K562 (cell line): Measurements from ENCODE around the gene COA3. TPM values are rescaled to one million over a fixed set of nuclear protein-coding genes. Genes with fewer than 3 reads are reported as not detected.

Experiments used
- ATAC-seq: fragments of 200-7000 bp; cut with Tn5 transposase; 3 replicates; pipeline ENCODE4 v1.9.1; 2020; ENCODE audit warnings: moderate library complexity
- BruUV-seq: library from RNA; stranded (reverse); fragments of 400-500 nt; replicated peaks from 2 replicates; lab custom pipeline; 2021; lab: Mats Ljungman, UMichigan
- CTCF ChIA-PET: fragments of 300-600 bp; formaldehyde crosslinking; extraction: SDS; loops from one replicate; lab custom pipeline; 2021; ENCODE audit warnings: low intra/inter-chr PET ratio; lab: Yijun Ruan, JAX
- POLR2A ChIA-PET: fragments of 300-600, 350-650 bp; sonication (Branson Sonifier 250); formaldehyde crosslinking; extraction: SDS; loops from one replicate; lab custom pipeline; 2021; ENCODE audit warnings: antibody characterized with exemption, inconsistent platforms; lab: Yijun Ruan, JAX
- DNase-seq, 4 experiments: peaks; one replicate each; pipeline versions ENCODE4 v3.0.0 to v3.0.0-alpha.2; 2011 to 2018; ENCODE audit warnings: low spot score in 3 of 4, mixed read lengths in 3 of 4; ENCODE audit errors: extremely low read depth in 1 of 4
- FAIRE-seq: peaks from 2 replicates; lab custom pipeline; 2011; peaks lifted over from hg19 to GRCh38; lab: Jason Lieb, UNC
- H2AFZ ChIP-seq: 2 replicates; pipeline ENCODE4 v1.6.0; 2011; ENCODE audit warnings: low read depth, low read length, control low read depth, inconsistent platforms
- H3K27ac ChIP-seq: fragments of 200-600 bp; 3 replicates; pipeline ENCODE4 v1.8.0; 2011; ENCODE audit warnings: low read depth, mild to moderate bottlenecking, control low read depth, inconsistent platforms, low read length, moderate library complexity, mixed read lengths; ENCODE audit errors: extremely low read depth
- H3K27me3 ChIP-seq, 2 experiments: fragments of 300-600 bp in 1 of 2; 2 replicates in 1 of 2; 3 replicates in 1 of 2; pipeline versions ENCODE4 v1.6.0 to v1.8.0; 2011; ENCODE audit warnings: inconsistent platforms in 2 of 2, low read length in 2 of 2, mild to moderate bottlenecking in 1 of 2, mixed read lengths in 1 of 2, moderate library complexity in 1 of 2; ENCODE audit not compliant: control insufficient read depth in 2 of 2, insufficient read depth in 2 of 2
- H3K36me3 ChIP-seq: fragments of 300-600 bp; 3 replicates; pipeline ENCODE4 v1.8.0; 2011; ENCODE audit warnings: mild to moderate bottlenecking, low read length, inconsistent platforms; ENCODE audit not compliant: control insufficient read depth, insufficient read depth
- H3K4me1 ChIP-seq, 2 experiments: fragments of 200-600 bp in 1 of 2; replicated peaks in 1 of 2; 2 replicates in 1 of 2; 3 replicates in 1 of 2; pipeline versions ENCODE4 v1.5.1 to v1.8.0; 2011; ENCODE audit warnings: inconsistent platforms in 2 of 2, low read length in 2 of 2, mild to moderate bottlenecking in 1 of 2, mixed read lengths in 1 of 2, moderate library complexity in 1 of 2; ENCODE audit not compliant: control insufficient read depth in 2 of 2, insufficient read depth in 2 of 2
- H3K4me2 ChIP-seq: 2 replicates; pipeline ENCODE4 v1.6.1; 2011; ENCODE audit warnings: low read length, control low read depth, inconsistent platforms, mixed read lengths; ENCODE audit not compliant: insufficient read depth
- H3K4me3 ChIP-seq: fragments of 200-600 bp; sonication (generic), shearing (Covaris generic); 2 replicates; pipeline ENCODE4 v1.5.1; 2016; ENCODE audit warnings: control low read depth, inconsistent platforms
- H3K79me2 ChIP-seq: fragments of 200-600 bp; 3 replicates; pipeline ENCODE4 v1.8.0; 2011; ENCODE audit warnings: low read length, inconsistent platforms; ENCODE audit not compliant: control insufficient read depth, insufficient read depth
- H3K9ac ChIP-seq, 2 experiments: 2 replicates each; pipeline versions ENCODE4 v1.6.0 to v1.6.1; 2011; ENCODE audit warnings: low read depth in 2 of 2, low read length in 2 of 2, control low read depth in 1 of 2, inconsistent platforms in 1 of 2, mild to moderate bottlenecking in 1 of 2, mixed read lengths in 1 of 2; ENCODE audit not compliant: insufficient read depth in 1 of 2
- H3K9me1 ChIP-seq: one replicate; pipeline ENCODE4 v1.6.0; 2011; ENCODE audit warnings: inconsistent platforms, mild to moderate bottlenecking, low read length, moderate library complexity; ENCODE audit not compliant: control insufficient read depth, insufficient read depth
- H3K9me3 ChIP-seq: replicated peaks from 2 replicates; pipeline ENCODE4 v1.5.1; 2011; ENCODE audit warnings: low read depth, low read length, inconsistent platforms; ENCODE audit not compliant: control insufficient read depth, insufficient read depth
- H4K20me1 ChIP-seq: replicated peaks from 2 replicates; pipeline ENCODE4 v1.6.1; 2011; ENCODE audit warnings: low read length, inconsistent platforms, mixed read lengths; ENCODE audit not compliant: control insufficient read depth, insufficient read depth
- ETS1 ChIP-seq: conservative IDR thresholded peaks from 2 replicates; pipeline ENCODE4 v1.6.1; 2011; ENCODE audit warnings: low read depth, mild to moderate bottlenecking, low read length; ENCODE audit not compliant: control insufficient read depth
- POLR2G ChIP-seq: fragments of 200-400 bp; formaldehyde crosslinking; IDR thresholded peaks from 2 replicates; pipeline ENCODE4 v1.6.1; 2017; ENCODE audit warnings: low read depth, mild to moderate bottlenecking, antibody characterized with exemption, low read length, moderate library complexity
- RBFOX2 ChIP-seq: fragments of 200-400 bp; formaldehyde crosslinking; IDR thresholded peaks from 2 replicates; pipeline ENCODE4 v1.6.1; 2017; ENCODE audit warnings: low read depth, mild to moderate bottlenecking, low read length, moderate library complexity
- ZBTB7A ChIP-seq: IDR thresholded peaks from 2 replicates; pipeline ENCODE4 v1.6.1; 2011; ENCODE audit warnings: low read depth, mild to moderate bottlenecking, low read length, moderate library complexity, borderline replicate concordance; ENCODE audit not compliant: control insufficient read depth
- WGBS: fragments of 100-300 bp; shearing (Covaris generic); methylation state at CpG from one replicate; pipeline ENCODE4 v1.1.6; 2016; ENCODE audit warnings: low coverage, mixed read lengths; ENCODE audit not compliant: insufficient coverage; ENCODE audit errors: missing lambda C conversion rate; 5-methylcytosine and 5-hydroxymethylcytosine counted together
- in situ Hi-C: fragments of 300-500 bp; cut with MboI; formaldehyde crosslinking; loops from 4 replicates; pipeline ENCODE4 v1.15.0; 2018; ENCODE audit warnings: inconsistent platforms, mixed read lengths
- intact Hi-C: fragments of 100-400 bp; cut with micrococcal nuclease; formaldehyde crosslinking; loops from 2 replicates; pipeline ENCODE4 v1.14.2; 2022
- polyA plus RNA-seq, 8 experiments: library from polyadenylated mRNA; depleted of rRNA in 4 of 8; stranded (reverse) in 5 of 8; unstranded in 3 of 8; fragments of >200 nt; fragmentation: Nextera tagmentation in 2 of 8; fragmentation: Illumina TruSeq in 1 of 8; extraction: Ambion mirVana in 2 of 8; extraction: Trizol in 1 of 8; gene quantifications; 2 replicates each; pipeline versions ENCODE4 v1.2.1 to v1.2.3, GENCODE V29; 2011 to 2014; ENCODE audit warnings: inconsistent platforms in 1 of 8, missing spikeins in 1 of 8
- total RNA-seq, 7 experiments: library from RNA; depleted of rRNA in 6 of 7; stranded (reverse); fragments of >200 nt in 6 of 7; fragmentation: Illumina TruSeq in 2 of 7; extraction: Trizol in 2 of 7; gene quantifications; 2 replicates each; pipeline versions ENCODE4 v1.2.1 to v1.2.3, GENCODE V29; 2011 to 2021; ENCODE audit warnings: low replicate concordance in 1 of 7
- TF ChIP-seq, protein P1 (sequence below): fragments of 250-450 bp; sonication (Bioruptor Pico); IDR thresholded peaks from 2 replicates; pipeline ENCODE4 v1.5.0; 2021; ENCODE audit warnings: mild to moderate bottlenecking, borderline replicate concordance

COA3 gene
- total and polyA plus RNA-seq, 9 of the 15 experiments (the other 6 are each of a cell fraction or from before 2014, with no cell fraction given), result 49.6 to 153 (median 61.4) TPM

- peaks cover 36 to 77% of the 10 kb centered on the region in 2 experiments; a peak in 4 of 5 replicates for H3K4me1 ChIP-seq
- H3K9me3 ChIP-seq, result no peaks in the 10 kb centered on the region
- no peaks in the 10 kb centered on the region for H3K27me3 ChIP-seq
- DNase-seq (no peak), ATAC-seq (no peak), FAIRE-seq (no peak)
- intact Hi-C loops, result no loop called here
- H3K4me3 ChIP-seq, result peak overlapping the region; percentile 53
- H2AFZ ChIP-seq, result no peak overlapping the region
- WGBS, result 87% methylated on average over 20 of the region's 29 CpGs
- no peaks in the 10 kb centered on the region for H3K9me1 ChIP-seq
- peaks cover 36% of the 10 kb centered on the region for H3K79me2 ChIP-seq
- in situ Hi-C loops, result no loop called here
- H3K27ac ChIP-seq, result no peak overlapping the region
- H3K9ac ChIP-seq, result peak overlapping the region; percentile 82 to 98; a peak in 3 of 4 replicates
- H3K4me2 ChIP-seq, result peak overlapping the region; percentile 76
- no peaks in the 10 kb centered on the region for H4K20me1 ChIP-seq
- POLR2A ChIA-PET, result interaction anchor here (0.6 to 5.2 kb wide), 8 partner anchors 9 to 103 kb away, joined by 3 to 47 read pairs (median 3); partner anchors contain the start of genes CNTD1, COA3 and VPS25
- no TSS peak for BruUV-seq
- peak; percentile 36; the same call in 1 of the 2 replicates for TF ChIP-seq ZBTB7A
- TF ChIP-seq RBFOX2, result peak; percentile 34; the same call in 1 of the 2 replicates
- 0 out of 2 replicates have a peak, but pooled peaks have one; percentile 20 for TF ChIP-seq ETS1
- TF ChIP-seq POLR2G, result peak; percentile 66
- TF ChIP-seq, protein P1, sequence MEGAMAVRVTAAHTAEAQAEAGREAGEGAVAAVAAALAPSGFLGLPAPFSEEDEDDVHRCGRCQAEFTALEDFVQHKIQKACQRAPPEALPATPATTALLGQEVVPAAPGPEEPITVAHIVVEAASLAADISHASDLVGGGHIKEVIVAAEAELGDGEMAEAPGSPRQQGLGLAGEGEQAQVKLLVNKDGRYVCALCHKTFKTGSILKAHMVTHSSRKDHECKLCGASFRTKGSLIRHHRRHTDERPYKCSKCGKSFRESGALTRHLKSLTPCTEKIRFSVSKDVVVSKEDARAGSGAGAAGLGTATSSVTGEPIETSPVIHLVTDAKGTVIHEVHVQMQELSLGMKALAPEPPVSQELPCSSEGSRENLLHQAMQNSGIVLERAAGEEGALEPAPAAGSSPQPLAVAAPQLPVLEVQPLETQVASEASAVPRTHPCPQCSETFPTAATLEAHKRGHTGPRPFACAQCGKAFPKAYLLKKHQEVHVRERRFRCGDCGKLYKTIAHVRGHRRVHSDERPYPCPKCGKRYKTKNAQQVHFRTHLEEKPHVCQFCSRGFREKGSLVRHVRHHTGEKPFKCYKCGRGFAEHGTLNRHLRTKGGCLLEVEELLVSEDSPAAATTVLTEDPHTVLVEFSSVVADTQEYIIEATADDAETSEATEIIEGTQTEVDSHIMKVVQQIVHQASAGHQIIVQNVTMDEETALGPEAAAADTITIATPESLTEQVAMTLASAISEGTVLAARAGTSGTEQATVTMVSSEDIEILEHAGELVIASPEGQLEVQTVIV (CRISPR knock-in tag), result no peak
- CTCF ChIA-PET, result no interaction called here
- H3K36me3 ChIP-seq, result peaks cover 73% of the 10 kb centered on the region
Measured at GRCh38 chr17:42782166-42783061, 16.1 kb downstream of the COA3 start.
